Endothelial cell (in vitro differentiated cells): ENCODE results near the gene ERC2. TPM values are rescaled to one million over a fixed set of nuclear protein-coding genes. Genes with fewer than 3 reads are reported as not detected.

Source experiments
- DNase-seq: peaks from one replicate; pipeline ENCODE4 v3.0.0; 2021; ENCODE audit warnings: low spot score
- H3K27ac Mint-ChIP-seq: one replicate; pipeline ENCODE4 v1.8.0; 2021; ENCODE audit warnings: mixed read lengths, inconsistent platforms; ENCODE audit not compliant: unreplicated experiment
- H3K27me3 Mint-ChIP-seq: one replicate; pipeline ENCODE4 v1.8.0; 2021; ENCODE audit warnings: mild to moderate bottlenecking, moderate library complexity, mixed read lengths, inconsistent platforms; ENCODE audit not compliant: unreplicated experiment
- H3K36me3 Mint-ChIP-seq: one replicate; pipeline ENCODE4 v1.8.0; 2021; ENCODE audit warnings: mild to moderate bottlenecking, low read depth, mixed read lengths, inconsistent platforms; ENCODE audit not compliant: unreplicated experiment
- H3K4me1 Mint-ChIP-seq: one replicate; pipeline ENCODE4 v1.8.0; 2021; ENCODE audit warnings: mild to moderate bottlenecking, mixed read lengths, inconsistent platforms; ENCODE audit not compliant: unreplicated experiment
- H3K4me3 Mint-ChIP-seq: one replicate; pipeline ENCODE4 v1.8.0; 2021; ENCODE audit warnings: mild to moderate bottlenecking, mixed read lengths, inconsistent platforms; ENCODE audit not compliant: unreplicated experiment
- H3K9me3 Mint-ChIP-seq: one replicate; pipeline ENCODE4 v1.8.0; 2021; ENCODE audit warnings: mixed read lengths, inconsistent platforms; ENCODE audit not compliant: unreplicated experiment
- CTCF ChIP-seq: fragments of 200-600 bp; sonication (generic); IDR thresholded peaks from one replicate; pipeline ENCODE4 v1.5.0; 2021; ENCODE audit warnings: antibody characterized with exemption; ENCODE audit not compliant: unreplicated experiment
- total RNA-seq: library from RNA; stranded (reverse); fragmentation: NEBNext Ultra II Directional; extraction: Animal tissue kit (Norgen Biotek cat#: 25700); gene quantifications from one replicate; pipeline ENCODE4 v1.2.1, GENCODE V29; 2021; ENCODE audit not compliant: unreplicated experiment

Gene ERC2
- total RNA-seq, 1 donor from 2014 or later: 20.5 TPM

DNA sequence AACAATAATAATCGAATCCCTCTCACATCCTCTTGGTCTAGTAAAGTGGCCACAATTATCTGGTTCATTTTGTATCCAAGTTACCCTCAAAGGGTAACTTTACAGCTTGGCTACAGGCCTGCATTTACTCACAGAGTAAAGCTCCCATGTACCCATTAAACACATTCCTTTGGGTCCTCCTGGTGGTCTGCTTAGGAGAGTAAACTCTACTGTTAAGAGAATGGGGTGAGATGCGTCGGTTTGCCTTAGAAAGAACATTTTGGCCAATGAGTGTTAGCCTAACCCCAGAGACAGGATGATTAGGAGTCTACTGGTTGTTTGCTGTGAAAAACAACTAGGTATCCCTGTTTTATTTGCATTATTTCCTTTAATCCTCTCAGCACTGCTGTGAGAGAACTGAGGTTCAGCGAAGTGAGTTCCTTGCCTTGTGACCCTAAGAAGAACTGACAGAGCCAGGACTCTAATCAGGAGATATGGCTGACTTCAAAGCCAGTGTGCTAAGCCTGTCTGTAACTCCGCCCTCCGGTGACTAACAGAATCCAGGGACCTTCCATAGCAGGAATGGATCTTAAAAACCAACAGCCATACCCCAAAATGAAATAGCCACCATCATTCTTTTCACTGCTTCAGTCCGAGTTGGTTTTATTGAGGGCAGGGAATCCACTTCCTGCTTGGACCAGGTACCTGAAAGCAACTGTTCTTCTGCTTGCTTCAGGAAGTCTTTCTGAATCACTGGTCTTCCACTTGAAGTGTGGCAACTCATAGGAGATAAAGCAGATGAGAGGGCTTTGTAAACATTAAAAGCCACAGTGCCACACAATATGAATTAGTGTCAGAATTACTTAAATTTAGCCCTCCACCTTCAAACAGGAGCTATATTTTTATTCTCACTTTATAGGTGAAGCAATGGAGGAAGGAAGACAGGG lies 663.8 kb downstream of the ERC2 start:
- Mint-ChIP-seq H3K36me3 (no peaks in the 10 kb centered on the region), H3K4me1 (no peaks in the 10 kb centered on the region), H3K4me3 (no peak overlapping the region), H3K9me3 (no peaks in the 10 kb centered on the region), H3K27ac (no peak overlapping the region), H3K27me3 (no peaks in the 10 kb centered on the region)
- no peak for TF ChIP-seq CTCF
- DNase-seq: no peak

GRCh38 chr3:55802816-55803215 lies 665.5 kb downstream of the ERC2 start:
- Mint-ChIP-seq H3K4me3 (no peak overlapping the region), H3K9me3 (no peaks in the 10 kb centered on the region), H3K27ac (no peak overlapping the region), H3K27me3 (no peaks in the 10 kb centered on the region), H3K4me1 (no peaks in the 10 kb centered on the region), H3K36me3 (no peaks in the 10 kb centered on the region)
- no peak for DNase-seq
- TF ChIP-seq CTCF: no peak

DNA sequence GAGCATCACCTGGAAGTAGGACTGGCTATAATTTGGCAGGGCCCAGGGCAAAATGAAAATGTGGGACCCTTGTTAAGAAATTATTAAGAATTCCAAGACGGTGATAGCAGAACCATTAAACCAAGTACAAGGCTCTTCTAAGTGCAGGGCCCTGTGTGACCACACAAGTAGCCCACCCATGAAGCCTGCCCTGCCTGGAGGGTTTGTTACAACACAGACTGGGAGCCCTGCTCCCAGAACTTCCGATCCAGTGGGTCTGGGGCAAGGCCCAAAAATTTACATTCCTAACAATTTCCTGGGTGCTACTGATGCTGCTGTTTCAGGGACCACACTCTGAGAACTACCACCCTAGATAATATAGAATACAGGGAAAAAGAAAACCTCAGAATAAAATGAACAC lies 666.6 kb downstream of the ERC2 start:
- DNase-seq: no peak
- Mint-ChIP-seq H3K4me1 (no peaks in the 10 kb centered on the region), H3K4me3 (no peak overlapping the region), H3K9me3 (no peaks in the 10 kb centered on the region), H3K27ac (no peak overlapping the region), H3K36me3 (no peaks in the 10 kb centered on the region), H3K27me3 (no peaks in the 10 kb centered on the region)
- TF ChIP-seq CTCF: no peak

DNA sequence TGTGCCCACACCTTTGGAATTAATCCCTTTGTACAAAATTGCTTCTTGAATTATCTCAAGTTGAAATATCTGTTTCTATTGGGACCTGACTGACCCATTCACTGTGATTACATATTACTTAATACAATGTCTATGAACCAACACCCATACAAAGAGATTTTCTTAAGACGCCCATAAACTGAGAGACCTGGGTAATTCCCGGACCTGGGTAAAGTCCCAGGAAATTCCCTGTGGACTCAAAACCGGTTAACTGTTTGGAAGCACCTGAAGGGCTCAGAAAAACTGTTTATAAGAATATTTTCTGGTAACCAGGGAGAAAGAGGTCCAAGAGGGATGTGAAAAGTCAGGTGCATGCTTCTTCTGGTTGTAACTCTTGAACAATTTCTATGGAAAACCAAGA lies 667.2 kb downstream of the ERC2 start:
- no peak overlapping the region for H3K4me3 Mint-ChIP-seq
- no peak for TF ChIP-seq CTCF
- no peak overlapping the region for H3K27ac Mint-ChIP-seq
- no peaks in the 10 kb centered on the region for H3K4me1 Mint-ChIP-seq
- H3K27me3 Mint-ChIP-seq: no peaks in the 10 kb centered on the region
- no peaks in the 10 kb centered on the region for H3K9me3 Mint-ChIP-seq
- no peak for DNase-seq
- no peaks in the 10 kb centered on the region for H3K36me3 Mint-ChIP-seq

GRCh38 chr3:55797775-55798174 lies 670.5 kb downstream of the ERC2 start:
- Mint-ChIP-seq H3K36me3 (no peaks in the 10 kb centered on the region), H3K4me3 (no peak overlapping the region), H3K27me3 (no peaks in the 10 kb centered on the region), H3K9me3 (no peaks in the 10 kb centered on the region), H3K27ac (no peak overlapping the region), H3K4me1 (peaks cover 2% of the 10 kb centered on the region)
- DNase-seq: no peak
- TF ChIP-seq CTCF: no peak
